Tibial nerve (tissue), 4 donors: ENCODE data around the gene ASGR2.

ENCODE experiments used
- EP300 ChIP-seq, 2 donors: sonication (generic); formaldehyde crosslinking; IDR thresholded peaks; one replicate each; pipeline ENCODE4 v1.6.1; 2017; ENCODE audit warnings: antibody characterized with exemption in 2 of 2, mild to moderate bottlenecking in 1 of 2
- TF ChIP-seq, protein P1 (sequence below), 5 experiments: fragments of 200-600 bp in 3 of 5; fragments of 450-650 bp in 2 of 5; sonication (generic) in 3 of 5; IDR thresholded peaks; one replicate each; pipeline ENCODE4 v1.5.1; 2016 to 2019; ENCODE audit warnings: antibody characterized with exemption in 5 of 5, mild to moderate bottlenecking in 3 of 5, moderate library complexity in 2 of 5

DNA sequence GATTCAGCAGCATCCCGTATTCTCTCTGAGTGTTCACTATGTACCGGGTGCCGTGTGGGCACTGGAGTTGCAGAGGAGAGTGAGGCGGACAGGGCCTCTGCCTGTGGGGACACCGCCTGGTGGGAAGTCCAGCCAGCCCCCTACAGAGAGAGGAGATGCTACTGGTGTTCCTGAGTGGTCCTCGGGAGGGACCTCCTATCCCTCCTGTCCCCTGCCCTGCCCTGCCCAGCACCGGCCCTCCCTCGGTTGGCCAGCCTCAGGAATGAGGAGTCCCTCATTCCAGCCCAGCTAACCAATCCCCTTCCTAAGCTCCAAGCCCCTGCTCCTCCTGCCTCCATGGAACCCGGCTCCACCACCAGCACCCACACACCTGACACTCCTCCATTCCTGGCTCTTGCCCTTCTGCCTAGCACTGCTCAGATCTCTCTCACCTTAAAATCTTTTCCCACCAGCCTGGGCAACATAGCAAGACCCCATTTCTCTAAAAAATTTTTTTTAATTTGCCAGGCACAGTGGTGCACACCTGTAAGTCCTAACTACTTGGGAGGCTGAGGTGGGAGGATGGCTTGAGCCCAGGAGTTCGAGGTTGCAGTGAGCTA lies 2.0 kb downstream of the ASGR2 start:
- TF ChIP-seq, protein P1, sequence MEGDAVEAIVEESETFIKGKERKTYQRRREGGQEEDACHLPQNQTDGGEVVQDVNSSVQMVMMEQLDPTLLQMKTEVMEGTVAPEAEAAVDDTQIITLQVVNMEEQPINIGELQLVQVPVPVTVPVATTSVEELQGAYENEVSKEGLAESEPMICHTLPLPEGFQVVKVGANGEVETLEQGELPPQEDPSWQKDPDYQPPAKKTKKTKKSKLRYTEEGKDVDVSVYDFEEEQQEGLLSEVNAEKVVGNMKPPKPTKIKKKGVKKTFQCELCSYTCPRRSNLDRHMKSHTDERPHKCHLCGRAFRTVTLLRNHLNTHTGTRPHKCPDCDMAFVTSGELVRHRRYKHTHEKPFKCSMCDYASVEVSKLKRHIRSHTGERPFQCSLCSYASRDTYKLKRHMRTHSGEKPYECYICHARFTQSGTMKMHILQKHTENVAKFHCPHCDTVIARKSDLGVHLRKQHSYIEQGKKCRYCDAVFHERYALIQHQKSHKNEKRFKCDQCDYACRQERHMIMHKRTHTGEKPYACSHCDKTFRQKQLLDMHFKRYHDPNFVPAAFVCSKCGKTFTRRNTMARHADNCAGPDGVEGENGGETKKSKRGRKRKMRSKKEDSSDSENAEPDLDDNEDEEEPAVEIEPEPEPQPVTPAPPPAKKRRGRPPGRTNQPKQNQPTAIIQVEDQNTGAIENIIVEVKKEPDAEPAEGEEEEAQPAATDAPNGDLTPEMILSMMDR (IDR thresholded peaks at IDR 0.05) = no peak
- TF ChIP-seq EP300 (IDR thresholded peaks at IDR 0.05) = no peak
